K562 (cell line): ENCODE data around the gene OGDH. TPM values are rescaled to one million over a fixed set of nuclear protein-coding genes. Genes with fewer than 3 reads are reported as not detected.

Source experiments
- ATAC-seq: fragments of 200-7000 bp; cut with Tn5 transposase; 3 replicates; pipeline ENCODE4 v1.9.1; 2020; ENCODE audit warnings: moderate library complexity
- BruUV-seq: library from RNA; stranded (reverse); fragments of 400-500 nt; replicated peaks from 2 replicates; lab custom pipeline; 2021; lab: Mats Ljungman, UMichigan
- CTCF ChIA-PET: fragments of 300-600 bp; formaldehyde crosslinking; extraction: SDS; loops from one replicate; lab custom pipeline; 2021; ENCODE audit warnings: low intra/inter-chr PET ratio; lab: Yijun Ruan, JAX
- POLR2A ChIA-PET: fragments of 300-600, 350-650 bp; sonication (Branson Sonifier 250); formaldehyde crosslinking; extraction: SDS; loops from one replicate; lab custom pipeline; 2021; ENCODE audit warnings: antibody characterized with exemption, inconsistent platforms; lab: Yijun Ruan, JAX
- DNase-seq, 4 experiments: peaks; one replicate each; pipeline versions ENCODE4 v3.0.0 to v3.0.0-alpha.2; 2011 to 2018; ENCODE audit warnings: low spot score in 3 of 4, mixed read lengths in 3 of 4; ENCODE audit errors: extremely low read depth in 1 of 4
- FAIRE-seq: peaks from 2 replicates; lab custom pipeline; 2011; peaks lifted over from hg19 to GRCh38; lab: Jason Lieb, UNC
- H2AFZ ChIP-seq: 2 replicates; pipeline ENCODE4 v1.6.0; 2011; ENCODE audit warnings: low read depth, low read length, control low read depth, inconsistent platforms
- H3K27ac ChIP-seq: fragments of 200-600 bp; 3 replicates; pipeline ENCODE4 v1.8.0; 2011; ENCODE audit warnings: low read depth, mild to moderate bottlenecking, control low read depth, inconsistent platforms, low read length, moderate library complexity, mixed read lengths; ENCODE audit errors: extremely low read depth
- H3K27me3 ChIP-seq, 2 experiments: fragments of 300-600 bp in 1 of 2; 2 replicates in 1 of 2; 3 replicates in 1 of 2; pipeline versions ENCODE4 v1.6.0 to v1.8.0; 2011; ENCODE audit warnings: inconsistent platforms in 2 of 2, low read length in 2 of 2, mild to moderate bottlenecking in 1 of 2, mixed read lengths in 1 of 2, moderate library complexity in 1 of 2; ENCODE audit not compliant: control insufficient read depth in 2 of 2, insufficient read depth in 2 of 2
- H3K36me3 ChIP-seq: fragments of 300-600 bp; 3 replicates; pipeline ENCODE4 v1.8.0; 2011; ENCODE audit warnings: mild to moderate bottlenecking, low read length, inconsistent platforms; ENCODE audit not compliant: control insufficient read depth, insufficient read depth
- H3K4me1 ChIP-seq, 2 experiments: fragments of 200-600 bp in 1 of 2; replicated peaks in 1 of 2; 2 replicates in 1 of 2; 3 replicates in 1 of 2; pipeline versions ENCODE4 v1.5.1 to v1.8.0; 2011; ENCODE audit warnings: inconsistent platforms in 2 of 2, low read length in 2 of 2, mild to moderate bottlenecking in 1 of 2, mixed read lengths in 1 of 2, moderate library complexity in 1 of 2; ENCODE audit not compliant: control insufficient read depth in 2 of 2, insufficient read depth in 2 of 2
- H3K4me2 ChIP-seq: 2 replicates; pipeline ENCODE4 v1.6.1; 2011; ENCODE audit warnings: low read length, control low read depth, inconsistent platforms, mixed read lengths; ENCODE audit not compliant: insufficient read depth
- H3K4me3 ChIP-seq: fragments of 200-600 bp; sonication (generic), shearing (Covaris generic); 2 replicates; pipeline ENCODE4 v1.5.1; 2016; ENCODE audit warnings: control low read depth, inconsistent platforms
- H3K79me2 ChIP-seq: fragments of 200-600 bp; 3 replicates; pipeline ENCODE4 v1.8.0; 2011; ENCODE audit warnings: low read length, inconsistent platforms; ENCODE audit not compliant: control insufficient read depth, insufficient read depth
- H3K9ac ChIP-seq, 2 experiments: 2 replicates each; pipeline versions ENCODE4 v1.6.0 to v1.6.1; 2011; ENCODE audit warnings: low read depth in 2 of 2, low read length in 2 of 2, control low read depth in 1 of 2, inconsistent platforms in 1 of 2, mild to moderate bottlenecking in 1 of 2, mixed read lengths in 1 of 2; ENCODE audit not compliant: insufficient read depth in 1 of 2
- H3K9me1 ChIP-seq: one replicate; pipeline ENCODE4 v1.6.0; 2011; ENCODE audit warnings: inconsistent platforms, mild to moderate bottlenecking, low read length, moderate library complexity; ENCODE audit not compliant: control insufficient read depth, insufficient read depth
- H3K9me3 ChIP-seq: replicated peaks from 2 replicates; pipeline ENCODE4 v1.5.1; 2011; ENCODE audit warnings: low read depth, low read length, inconsistent platforms; ENCODE audit not compliant: control insufficient read depth, insufficient read depth
- H4K20me1 ChIP-seq: replicated peaks from 2 replicates; pipeline ENCODE4 v1.6.1; 2011; ENCODE audit warnings: low read length, inconsistent platforms, mixed read lengths; ENCODE audit not compliant: control insufficient read depth, insufficient read depth
- ATF7 ChIP-seq: fragments of 450-650 bp; IDR thresholded peaks from 2 replicates; pipeline ENCODE4 v1.7.1; 2014; ENCODE audit warnings: mild to moderate bottlenecking, moderate library complexity
- CBFA2T3 ChIP-seq: fragments of 450-650 bp; IDR thresholded peaks from 2 replicates; pipeline ENCODE4 v1.6.1; 2017
- CC2D1A ChIP-seq: fragments of 450-650 bp; IDR thresholded peaks from 2 replicates; pipeline ENCODE4 v1.6.1; 2017; ENCODE audit warnings: mild to moderate bottlenecking
- CREB1 ChIP-seq, 2 experiments: sonication (generic) in 1 of 2; formaldehyde crosslinking in 1 of 2; IDR thresholded peaks; 2 replicates each; pipeline versions ENCODE4 v1.6.1 to v1.8.0; 2012 to 2022; ENCODE audit warnings: inconsistent platforms in 1 of 2, mild to moderate bottlenecking in 1 of 2, missing genetic modification reagents in 1 of 2, moderate library complexity in 1 of 2
- ELF1 ChIP-seq: fragments of 200-800 bp; sonication (Bioruptor generic); IDR thresholded peaks from 2 replicates; pipeline ENCODE4 v1.6.1; 2016; ENCODE audit warnings: missing genetic modification characterization, missing compliant biosample characterization
- ETV5 ChIP-seq: sonication (generic); formaldehyde crosslinking; IDR thresholded peaks from 2 replicates; pipeline ENCODE4 v1.4.0; 2020; ENCODE audit warnings: low read depth, mild to moderate bottlenecking, missing genetic modification reagents
- GATAD2B ChIP-seq: fragments of 450-650 bp; IDR thresholded peaks from 2 replicates; pipeline ENCODE4 v1.6.1; 2017; ENCODE audit warnings: mild to moderate bottlenecking, borderline replicate concordance
- HEY1 ChIP-seq: fragments of 250-450 bp; sonication (Bioruptor Pico); IDR thresholded peaks from 2 replicates; pipeline ENCODE4 v1.5.0; 2020; ENCODE audit warnings: mild to moderate bottlenecking, moderate library complexity, borderline replicate concordance
- MLX ChIP-seq, 2 experiments: fragments of 450-650 bp in 1 of 2; sonication (generic) in 1 of 2; formaldehyde crosslinking; conservative IDR thresholded peaks; 2 replicates each; pipeline versions ENCODE4 v1.4.0 to v1.8.1; 2020 to 2022; ENCODE audit warnings: mild to moderate bottlenecking in 1 of 2, missing genetic modification reagents in 1 of 2
- MTA1 ChIP-seq: fragments of 450-650 bp; IDR thresholded peaks from 2 replicates; pipeline ENCODE4 v1.6.1; 2017; ENCODE audit warnings: borderline replicate concordance
- NCOA4 ChIP-seq: fragments of 450-650 bp; IDR thresholded peaks from 2 replicates; pipeline ENCODE4 v1.6.1; 2018; ENCODE audit warnings: mild to moderate bottlenecking; ENCODE audit not compliant: partially characterized antibody
- NFE2 ChIP-seq: IDR thresholded peaks from 2 replicates; pipeline ENCODE4 v1.6.1; 2014; ENCODE audit warnings: antibody characterized with exemption, low read depth
- RHOXF2B ChIP-seq: fragments of 250-450 bp; sonication (Bioruptor Pico); conservative IDR thresholded peaks from 2 replicates; pipeline ENCODE4 v1.5.1; 2021
- ZNF133 ChIP-seq: fragments of 250-450 bp; sonication (Bioruptor Pico); IDR thresholded peaks from 2 replicates; pipeline ENCODE4 v1.4.0; 2020; ENCODE audit warnings: mild to moderate bottlenecking
- ZNF175 ChIP-seq: fragments of 200-800 bp; sonication (Bioruptor generic); IDR thresholded peaks from 2 replicates; pipeline ENCODE4 v1.6.1; 2016; ENCODE audit warnings: low read depth, mild to moderate bottlenecking, missing genetic modification characterization, missing compliant biosample characterization
- WGBS: fragments of 100-300 bp; shearing (Covaris generic); methylation state at CpG from one replicate; pipeline ENCODE4 v1.1.6; 2016; ENCODE audit warnings: low coverage, mixed read lengths; ENCODE audit not compliant: insufficient coverage; ENCODE audit errors: missing lambda C conversion rate; 5-methylcytosine and 5-hydroxymethylcytosine counted together
- in situ Hi-C: fragments of 300-500 bp; cut with MboI; formaldehyde crosslinking; loops from 4 replicates; pipeline ENCODE4 v1.15.0; 2018; ENCODE audit warnings: inconsistent platforms, mixed read lengths
- intact Hi-C: fragments of 100-400 bp; cut with micrococcal nuclease; formaldehyde crosslinking; loops from 2 replicates; pipeline ENCODE4 v1.14.2; 2022
- polyA plus RNA-seq, 8 experiments: library from polyadenylated mRNA; depleted of rRNA in 4 of 8; stranded (reverse) in 5 of 8; unstranded in 3 of 8; fragments of >200 nt; fragmentation: Nextera tagmentation in 2 of 8; fragmentation: Illumina TruSeq in 1 of 8; extraction: Ambion mirVana in 2 of 8; extraction: Trizol in 1 of 8; gene quantifications; 2 replicates each; pipeline versions ENCODE4 v1.2.1 to v1.2.3, GENCODE V29; 2011 to 2014; ENCODE audit warnings: inconsistent platforms in 1 of 8, missing spikeins in 1 of 8
- total RNA-seq, 7 experiments: library from RNA; depleted of rRNA in 6 of 7; stranded (reverse); fragments of >200 nt in 6 of 7; fragmentation: Illumina TruSeq in 2 of 7; extraction: Trizol in 2 of 7; gene quantifications; 2 replicates each; pipeline versions ENCODE4 v1.2.1 to v1.2.3, GENCODE V29; 2011 to 2021; ENCODE audit warnings: low replicate concordance in 1 of 7
- TF ChIP-seq, protein P1 (sequence below), 2 experiments: fragments of 200-800 bp in 1 of 2; sonication (Bioruptor generic) in 1 of 2; sonication (generic) in 1 of 2; formaldehyde crosslinking in 1 of 2; IDR thresholded peaks in 1 of 2; conservative IDR thresholded peaks in 1 of 2; 2 replicates each; pipeline versions ENCODE4 v1.5.0 to v1.6.1; 2016 to 2020; ENCODE audit warnings: missing compliant biosample characterization in 1 of 2, missing genetic modification characterization in 1 of 2, missing genetic modification reagents in 1 of 2

Gene OGDH
- total and polyA plus RNA-seq, 9 of the 15 experiments (the other 6 are each of a cell fraction or from before 2014, with no cell fraction given): 3.1 to 80.3 (median 23.5) TPM

DNA sequence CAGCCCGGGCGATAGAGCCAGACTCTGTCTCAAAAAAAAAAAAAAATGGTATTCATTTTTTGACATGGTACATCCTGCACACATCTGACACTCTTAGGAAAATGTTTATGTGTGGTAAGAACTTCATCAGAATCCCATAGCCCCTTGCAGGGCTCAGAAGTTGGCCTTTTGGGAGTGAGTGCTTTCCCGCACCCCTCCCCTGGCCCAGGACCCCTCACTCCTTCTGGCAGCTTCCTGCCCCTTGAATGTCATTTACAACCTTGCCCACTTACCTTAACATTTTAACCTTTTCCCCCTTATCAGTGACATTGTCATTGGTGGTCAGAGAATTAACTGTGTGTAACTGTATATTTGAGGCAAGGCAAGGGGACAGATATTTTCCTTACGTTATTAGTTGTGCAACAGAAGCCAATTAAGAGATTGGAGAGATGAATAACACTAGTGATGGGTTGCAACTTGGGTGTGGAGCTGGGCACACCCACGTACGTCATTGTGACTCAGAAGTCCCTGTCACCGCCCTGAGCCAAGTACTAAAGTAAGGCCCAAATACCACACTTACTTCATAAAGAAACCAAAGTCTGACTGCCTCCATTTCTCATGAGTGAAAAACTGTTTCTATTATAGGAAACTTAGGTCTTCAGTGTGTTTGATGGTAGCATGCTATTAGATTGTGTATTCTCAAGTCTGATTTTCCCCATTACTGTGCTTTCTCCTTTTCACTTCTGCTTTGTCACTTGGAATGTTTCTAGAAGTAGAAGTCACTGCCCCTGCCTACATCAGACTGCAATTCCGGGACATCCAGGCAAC lies 31.6 kb downstream of the OGDH start (continued):
- TF ChIP-seq ZNF175 (CRISPR knock-in tag) (0 out of 2 replicates have a peak, but pooled peaks have one; percentile 41), CREB1 (IDR thresholded peaks at IDR 0.05) (peak; percentile 57), CREB1 (CRISPR knock-in tag; IDR thresholded peaks at IDR 0.05) (no peak), RHOXF2B (CRISPR knock-in tag) (no peak), GATAD2B (no peak)

GRCh38 chr7:44638611-44639557 lies 32.5 kb downstream of the OGDH start:
- no TSS peak for BruUV-seq
- H3K27me3 ChIP-seq: no peaks in the 10 kb centered on the region
- WGBS: 13% methylated on average over 5 of the region's 5 CpGs
- H3K4me1 ChIP-seq: peaks cover 40 to 48% of the 10 kb centered on the region in 2 experiments
- no peaks in the 10 kb centered on the region for H3K9me3 ChIP-seq
- intact Hi-C loops (loop anchor here (2.0 to 5.0 kb wide), 2 partner anchors 32 to 52 kb away; partner anchors contain the start of gene OGDH), in situ Hi-C loops (no loop called here)
- H3K79me2 ChIP-seq: peaks cover 42% of the 10 kb centered on the region
- peak; percentile 87 for FAIRE-seq
- H3K27ac ChIP-seq: peak overlapping the region; percentile 84
- H3K36me3 ChIP-seq: peaks cover 40% of the 10 kb centered on the region; the same call in 2 of the 3 replicates
- peak overlapping the region; percentile 31 to 69; a peak in 3 of 4 replicates for H3K9ac ChIP-seq
- peak overlapping the region; percentile 78 for H3K4me2 ChIP-seq
- peak; percentile 89 for ATAC-seq
- peak; percentile 85 to 92 (median 88) for DNase-seq
- H3K9me1 ChIP-seq: peaks cover 11% of the 10 kb centered on the region
- POLR2A ChIA-PET: interaction anchor here (0.7 to 1.4 kb wide), 6 partner anchors 10 to 185 kb away, joined by 3 to 5 read pairs (median 3); partner anchors contain the start of gene OGDH
- CTCF ChIA-PET: no interaction called here
- H2AFZ ChIP-seq: peak overlapping the region; percentile 46
- no peak overlapping the region for H3K4me3 ChIP-seq
- H4K20me1 ChIP-seq: peaks cover 4% of the 10 kb centered on the region; the same call in 1 of the 2 replicates
- TF ChIP-seq ETV5 (CRISPR knock-in tag) (peak; percentile 90), MTA1 (peak; percentile 62; the same call in 1 of the 2 replicates), CC2D1A (0 out of 2 replicates have a peak, but pooled peaks have one; percentile 14), CBFA2T3 (peak; percentile 38), NCOA4 (no peak), ZNF133 (no peak), ELF1 (tag) (peak; percentile 17; the same call in 1 of the 2 replicates), ATF7 (peak; percentile 66; the same call in 1 of the 2 replicates), HEY1 (CRISPR knock-in tag) (no peak), MLX (CRISPR knock-in tag; conservative IDR thresholded peaks at IDR 0.05) (no peak), NFE2 (peak; percentile 10; the same call in 1 of the 2 replicates)
- TF ChIP-seq, protein P1, sequence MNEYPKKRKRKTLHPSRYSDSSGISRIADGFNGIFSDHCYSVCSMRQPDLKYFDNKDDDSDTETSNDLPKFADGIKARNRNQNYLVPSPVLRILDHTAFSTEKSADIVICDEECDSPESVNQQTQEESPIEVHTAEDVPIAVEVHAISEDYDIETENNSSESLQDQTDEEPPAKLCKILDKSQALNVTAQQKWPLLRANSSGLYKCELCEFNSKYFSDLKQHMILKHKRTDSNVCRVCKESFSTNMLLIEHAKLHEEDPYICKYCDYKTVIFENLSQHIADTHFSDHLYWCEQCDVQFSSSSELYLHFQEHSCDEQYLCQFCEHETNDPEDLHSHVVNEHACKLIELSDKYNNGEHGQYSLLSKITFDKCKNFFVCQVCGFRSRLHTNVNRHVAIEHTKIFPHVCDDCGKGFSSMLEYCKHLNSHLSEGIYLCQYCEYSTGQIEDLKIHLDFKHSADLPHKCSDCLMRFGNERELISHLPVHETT (CRISPR knock-in tag; conservative IDR thresholded peaks at IDR 0.05 in 1 of 2, IDR thresholded peaks at IDR 0.05 in 1 of 2): no peak
